Subcutaneous abdominal adipose tissue (tissue), 5 donors: ENCODE data around the gene DXO.
"Not testable (repeated sequence)": the region's sequence is repeated elsewhere in the genome, so short reads cannot be mapped to it uniquely, and the experiment has no call there.

Experiments
- H3K27ac ChIP-seq: one replicate; pipeline ENCODE4 v1.7.0; 2013; ENCODE audit warnings: low read depth, mild to moderate bottlenecking, inconsistent platforms, low read length, moderate library complexity
- H3K27me3 ChIP-seq, 5 donors: one replicate each; pipeline ENCODE4 v1.7.0; 2013; ENCODE audit warnings: low read length in 5 of 5, inconsistent platforms in 1 of 5; ENCODE audit not compliant: control insufficient read depth in 5 of 5, insufficient read depth in 4 of 5
- H3K36me3 ChIP-seq, 5 donors: one replicate each; pipeline ENCODE4 v1.7.0; 2013; ENCODE audit warnings: low read length in 5 of 5; ENCODE audit not compliant: control insufficient read depth in 5 of 5, insufficient read depth in 5 of 5
- H3K4me1 ChIP-seq, 5 donors: one replicate each; pipeline ENCODE4 v1.7.0; 2013; ENCODE audit warnings: low read length in 5 of 5, mild to moderate bottlenecking in 3 of 5, moderate library complexity in 1 of 5; ENCODE audit not compliant: control insufficient read depth in 5 of 5, insufficient read depth in 5 of 5
- H3K4me3 ChIP-seq, 5 donors: one replicate each; pipeline ENCODE4 v1.7.0; 2013; ENCODE audit warnings: low read length in 5 of 5, low read depth in 1 of 5
- H3K9ac ChIP-seq, 5 donors: one replicate each; pipeline ENCODE4 v1.7.0; 2013; ENCODE audit warnings: low read length in 5 of 5, mild to moderate bottlenecking in 4 of 5, moderate library complexity in 3 of 5
- H3K9me3 ChIP-seq, 5 donors: one replicate each; pipeline ENCODE4 v1.7.0; 2013; ENCODE audit warnings: low read length in 5 of 5; ENCODE audit not compliant: control insufficient read depth in 5 of 5
- donor health status: healthy.
- donor health status: healthy.
- donor health status: healthy.
- donor health status: healthy.
- donor health status: healthy.

The DXO gene

GRCh38 chr6:32005538-32005880 lies 33.6 kb upstream of the DXO start:
- H3K9me3 ChIP-seq, H3K4me3 ChIP-seq, H3K27ac ChIP-seq, H3K9ac ChIP-seq, H3K36me3 ChIP-seq, H3K4me1 ChIP-seq, H3K27me3 ChIP-seq: not testable (repeated sequence)

- not testable (repeated sequence) for H3K27ac ChIP-seq, H3K4me1 ChIP-seq, H3K4me3 ChIP-seq, H3K9me3 ChIP-seq, H3K27me3 ChIP-seq, H3K9ac ChIP-seq, H3K36me3 ChIP-seq
Observed at GRCh38 chr6:32004864-32005537, 33.1 kb upstream of the DXO start.

GRCh38 chr6:32004393-32004792 lies 32.5 kb upstream of the DXO start:
- not testable (repeated sequence) for H3K4me3 ChIP-seq, H3K9ac ChIP-seq, H3K4me1 ChIP-seq, H3K27me3 ChIP-seq, H3K9me3 ChIP-seq, H3K36me3 ChIP-seq, H3K27ac ChIP-seq

- H3K4me1 ChIP-seq, H3K27me3 ChIP-seq, H3K4me3 ChIP-seq, H3K36me3 ChIP-seq, H3K9me3 ChIP-seq, H3K9ac ChIP-seq, H3K27ac ChIP-seq: not testable (repeated sequence)
Observed at GRCh38 chr6:32003301-32003700, 31.4 kb upstream of the DXO start.

GRCh38 chr6:32002546-32003268 lies 30.8 kb upstream of the DXO start:
- H3K9ac ChIP-seq, H3K4me3 ChIP-seq, H3K27ac ChIP-seq, H3K27me3 ChIP-seq, H3K9me3 ChIP-seq, H3K36me3 ChIP-seq, H3K4me1 ChIP-seq: not testable (repeated sequence)

- H3K4me1 ChIP-seq, H3K4me3 ChIP-seq, H3K9me3 ChIP-seq, H3K9ac ChIP-seq, H3K27ac ChIP-seq, H3K36me3 ChIP-seq, H3K27me3 ChIP-seq: not testable (repeated sequence)
Observed at GRCh38 chr6:31996385-31996784, 24.4 kb upstream of the DXO start.

GRCh38 chr6:31994421-31994820 lies 22.5 kb upstream of the DXO start:
- H3K36me3 ChIP-seq, H3K9me3 ChIP-seq, H3K27me3 ChIP-seq, H3K27ac ChIP-seq, H3K9ac ChIP-seq, H3K4me3 ChIP-seq, H3K4me1 ChIP-seq: not testable (repeated sequence)

GRCh38 chr6:31989363-31989762 lies 17.4 kb upstream of the DXO start:
- H3K4me3 ChIP-seq, H3K27ac ChIP-seq, H3K36me3 ChIP-seq, H3K4me1 ChIP-seq, H3K27me3 ChIP-seq, H3K9me3 ChIP-seq, H3K9ac ChIP-seq: not testable (repeated sequence)

- H3K9ac ChIP-seq, H3K27me3 ChIP-seq, H3K27ac ChIP-seq, H3K4me1 ChIP-seq, H3K4me3 ChIP-seq, H3K9me3 ChIP-seq: not testable (repeated sequence)
- peaks cover 3 to 16% (median 14%) of the 10 kb centered on the region in 5 donors for H3K36me3 ChIP-seq
Observed at GRCh38 chr6:31981744-31982143, 9.8 kb upstream of the DXO start, which contains the start of gene C4A. Gene C4A (plus strand): TSS chr6:31982057. CDS start chr6:31982108, 51 bp downstream.

- peaks cover 3 to 16% (median 14%) of the 10 kb centered on the region in 5 donors for H3K36me3 ChIP-seq
- H3K27me3 ChIP-seq, H3K4me1 ChIP-seq, H3K4me3 ChIP-seq, H3K9ac ChIP-seq, H3K27ac ChIP-seq, H3K9me3 ChIP-seq: not testable (repeated sequence)
Observed at GRCh38 chr6:31980998-31981397, 9.1 kb upstream of the DXO start.
